M059J (cell line): Measurements from ENCODE around the gene ALKBH3. TPM values are rescaled to one million over a fixed set of nuclear protein-coding genes. Genes with fewer than 3 reads are reported as not detected.

Experiments
- DNase-seq: peaks from one replicate; pipeline ENCODE4 v3.0.0-alpha.2; 2012; ENCODE audit warnings: low read depth
- total RNA-seq: library from RNA; depleted of rRNA; stranded (reverse); fragments of >200 nt; shearing (Covaris generic); gene quantifications from 2 replicates; pipeline ENCODE4 v1.2.3, GENCODE V29; 2014

ALKBH3 gene
- total RNA-seq, 1 experiment from 2014 or later, result 67.3 TPM

DNA sequence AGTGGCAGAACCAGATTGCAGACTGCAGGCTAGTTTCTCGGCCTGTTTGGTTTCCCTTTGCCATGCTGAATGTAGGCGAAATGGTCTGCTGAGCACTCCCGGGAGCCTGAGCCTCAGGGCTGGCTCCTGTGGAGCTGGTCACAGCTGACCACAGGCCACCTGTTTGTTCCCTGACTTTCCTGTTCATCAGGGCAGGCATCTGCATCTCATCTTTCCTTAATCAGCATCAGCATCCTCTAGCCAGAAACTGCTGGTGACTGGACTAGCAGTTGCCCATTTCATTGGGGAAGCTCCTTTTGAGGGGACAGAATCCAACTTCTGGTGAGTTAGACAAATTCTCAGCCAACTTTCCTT, 41.6 kb downstream of the ALKBH3 start:
- no peak for DNase-seq

DNA sequence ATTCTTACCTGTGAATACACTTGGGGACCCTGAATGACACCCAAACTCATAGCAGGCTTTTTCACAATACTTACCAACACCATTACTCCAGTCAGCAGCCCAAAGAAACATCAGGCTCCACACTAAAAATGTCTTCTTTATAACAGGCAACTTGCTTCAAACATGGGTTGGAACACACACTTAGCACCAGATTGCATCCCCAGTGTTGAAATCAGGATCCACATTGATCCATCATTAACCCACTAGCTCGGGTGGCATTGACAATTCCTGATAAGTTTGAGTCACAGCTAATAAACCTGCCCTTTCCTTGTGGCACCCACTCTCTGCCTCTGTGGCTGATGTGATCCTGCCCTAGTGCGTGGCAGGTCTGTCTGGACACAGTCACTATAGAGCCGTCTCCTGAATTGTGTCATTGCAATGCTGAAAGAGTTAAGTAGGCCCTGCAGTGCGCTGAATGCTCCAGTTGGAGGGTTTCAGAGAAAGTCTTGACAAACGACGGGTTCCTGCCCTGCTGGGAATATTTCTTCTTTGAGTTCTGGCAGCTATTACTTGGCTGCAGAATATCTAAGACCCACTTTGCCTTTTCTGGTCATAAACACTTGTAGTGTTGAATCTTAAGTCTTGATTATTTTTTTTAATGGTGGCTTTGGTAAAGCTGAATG, 42.2 kb downstream of the ALKBH3 start:
- DNase-seq, result no peak

DNA sequence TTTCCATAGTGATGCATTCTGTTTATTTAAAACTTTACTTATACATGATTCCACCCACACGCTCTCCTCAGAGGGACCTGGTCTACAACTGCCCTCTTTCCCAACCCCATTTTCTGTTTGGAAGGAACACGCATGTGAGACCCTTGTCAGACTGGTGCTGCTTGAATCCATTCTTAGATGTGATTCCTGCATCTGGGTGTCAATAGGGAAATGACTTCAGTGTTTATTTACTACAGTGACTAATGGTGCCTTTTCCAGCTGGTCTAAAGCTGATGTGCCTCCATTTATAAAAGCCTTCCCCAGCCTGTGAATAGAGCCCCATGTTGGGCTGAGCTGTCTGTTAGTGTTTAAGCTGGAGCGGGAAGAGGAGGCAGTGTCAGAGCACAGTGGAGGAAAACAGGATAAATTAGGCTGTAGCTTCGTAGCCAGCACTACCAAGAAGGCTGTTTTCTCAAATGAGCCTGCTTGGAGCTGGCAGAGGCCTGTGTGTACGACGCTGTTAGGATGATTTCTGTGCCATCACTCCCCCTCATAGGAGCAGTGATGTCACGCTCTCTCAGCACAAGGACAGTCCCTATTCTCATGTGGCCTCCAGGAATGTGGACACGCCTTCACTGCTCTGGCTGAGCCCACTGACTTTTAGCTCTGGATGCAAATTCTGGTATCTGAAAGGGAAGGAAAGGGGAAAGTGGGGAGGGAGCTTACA, 42.9 kb downstream of the ALKBH3 start:
- peak; percentile 54 for DNase-seq

GRCh38 chr11:43924112-43924855, 43.7 kb downstream of the ALKBH3 start:
- DNase-seq, result no peak

DNA sequence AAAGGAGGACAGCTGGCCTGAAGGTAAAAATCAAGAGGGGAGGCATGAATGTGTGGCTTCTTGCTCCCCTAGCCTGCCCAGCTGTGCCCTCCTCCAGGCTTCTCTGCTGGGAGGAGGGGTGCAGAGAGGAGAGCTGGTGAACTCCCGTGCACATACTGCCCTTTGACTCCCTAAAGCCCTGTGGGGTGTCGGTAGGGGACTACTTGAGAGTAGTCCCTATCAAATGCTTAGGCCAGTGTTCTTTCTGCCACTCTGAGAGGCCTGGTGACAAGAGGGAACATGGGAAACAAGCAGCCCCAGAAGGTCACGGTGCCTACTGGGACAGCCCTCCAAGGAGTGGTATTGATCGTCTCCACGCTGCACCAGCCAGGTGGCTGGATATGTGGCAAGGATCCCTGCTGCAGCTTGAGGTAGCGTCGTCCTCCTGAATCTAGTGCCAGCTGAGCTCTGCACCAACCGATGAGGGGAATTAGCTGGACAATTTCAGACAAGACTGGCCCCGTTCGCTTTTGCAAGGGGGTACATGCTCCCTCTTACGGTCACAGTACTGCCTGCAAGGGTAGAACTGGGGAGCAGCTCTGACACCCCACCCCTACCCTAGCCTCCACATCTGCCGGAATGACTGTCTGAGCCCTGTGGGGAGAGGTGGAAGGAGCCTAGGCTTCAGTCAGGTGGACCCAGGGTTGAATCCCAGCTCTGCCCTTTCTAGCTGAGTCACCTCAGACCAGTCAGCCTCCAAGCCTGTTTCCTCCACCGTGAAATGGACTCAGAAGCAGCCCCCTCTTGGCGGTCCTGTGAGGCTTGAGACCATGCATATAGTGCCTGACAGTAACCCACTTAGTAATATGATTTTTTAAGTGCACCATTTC, 44.7 kb downstream of the ALKBH3 start:
- DNase-seq, result no peak

GRCh38 chr11:43925932-43926505, 45.4 kb downstream of the ALKBH3 start:
- DNase-seq, result no peak

- DNase-seq, result no peak
These were observed 46.4 kb downstream of the ALKBH3 start for GRCh38 chr11:43927070-43927469.

GRCh38 chr11:43927925-43928707, 47.5 kb downstream of the ALKBH3 start:
- no peak for DNase-seq

- DNase-seq, result no peak
These were observed 48.1 kb downstream of the ALKBH3 start for GRCh38 chr11:43928721-43929120.

DNA sequence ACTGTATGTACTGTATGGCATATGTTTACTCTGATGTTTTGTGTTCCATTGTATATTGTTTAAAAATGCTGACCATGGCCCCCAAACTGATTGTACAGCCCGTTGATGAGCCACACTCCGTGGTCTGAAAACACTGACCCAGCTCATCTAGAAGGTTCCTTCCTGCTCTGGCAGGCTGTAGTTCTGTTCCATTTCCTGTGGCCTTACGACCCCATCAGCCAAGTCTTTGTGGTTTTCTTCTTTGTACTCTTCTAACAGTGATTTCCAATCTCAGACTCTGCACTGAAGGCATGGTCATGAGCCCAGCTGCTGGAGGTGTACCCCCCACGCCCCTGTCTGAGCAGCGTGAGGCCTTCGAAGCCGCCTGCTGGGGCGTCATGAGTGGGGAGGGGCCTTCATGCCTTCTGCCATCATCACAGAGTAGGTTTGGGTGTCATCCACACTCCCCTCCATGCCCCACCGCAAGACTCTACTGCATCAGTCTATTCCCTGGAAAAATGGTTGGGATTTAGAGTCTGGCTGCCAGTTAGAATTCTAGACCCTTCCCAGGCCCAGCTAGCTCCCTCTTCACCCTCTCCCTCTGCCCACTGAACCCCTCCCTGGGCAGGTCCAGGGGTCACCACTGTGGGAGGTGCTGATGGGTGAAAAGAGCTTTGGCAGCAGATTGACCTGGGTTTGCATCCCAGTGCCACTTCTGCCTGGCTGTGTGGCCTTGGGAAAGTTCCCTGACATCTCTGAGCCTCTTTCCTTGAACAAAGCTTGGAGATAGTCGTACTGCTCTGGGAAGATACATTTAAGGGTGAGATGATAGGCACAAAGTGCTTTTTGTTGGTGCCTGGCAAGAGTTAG, 50.5 kb downstream of the ALKBH3 start:
- peak; percentile 53 for DNase-seq

DNA sequence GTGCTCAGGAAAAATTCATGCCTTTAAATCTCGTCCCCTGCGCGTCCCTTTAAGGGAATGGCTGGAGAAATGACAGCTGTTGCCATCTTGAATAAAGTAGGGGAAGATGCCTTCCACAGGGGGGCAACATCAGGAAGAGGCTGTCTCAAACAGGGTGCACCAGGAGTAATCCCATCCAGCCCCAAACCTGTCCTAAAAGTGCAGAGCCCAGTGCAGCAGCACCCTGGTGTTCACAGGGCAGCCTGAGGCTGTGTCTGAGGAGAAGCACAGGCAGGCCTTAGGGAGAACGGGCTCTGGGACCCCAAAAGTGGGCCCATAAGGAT, 51.0 kb downstream of the ALKBH3 start:
- DNase-seq, result no peak

DNA sequence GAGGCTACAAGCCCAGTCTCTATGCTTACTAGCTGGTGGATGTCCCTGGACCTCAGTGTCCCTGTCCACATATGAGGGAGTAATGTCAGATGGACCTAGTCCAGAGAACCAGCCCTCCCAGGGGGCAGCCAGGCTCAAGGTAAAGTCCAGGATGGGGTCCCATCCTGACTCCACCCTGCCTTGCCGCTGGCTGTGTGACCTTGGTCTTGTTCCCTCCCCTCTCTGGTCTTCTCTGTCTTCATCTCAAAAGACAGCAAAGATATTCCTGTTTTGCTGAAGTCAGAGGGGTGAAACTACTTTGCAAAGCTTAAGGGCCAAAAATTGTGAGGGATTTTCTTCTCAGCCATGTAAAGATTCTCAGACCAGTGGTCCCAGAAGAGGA, 52.6 kb downstream of the ALKBH3 start:
- no peak for DNase-seq

- peak; percentile 49 for DNase-seq
These were observed 53.2 kb downstream of the ALKBH3 start for GRCh38 chr11:43933608-43934551.

DNA sequence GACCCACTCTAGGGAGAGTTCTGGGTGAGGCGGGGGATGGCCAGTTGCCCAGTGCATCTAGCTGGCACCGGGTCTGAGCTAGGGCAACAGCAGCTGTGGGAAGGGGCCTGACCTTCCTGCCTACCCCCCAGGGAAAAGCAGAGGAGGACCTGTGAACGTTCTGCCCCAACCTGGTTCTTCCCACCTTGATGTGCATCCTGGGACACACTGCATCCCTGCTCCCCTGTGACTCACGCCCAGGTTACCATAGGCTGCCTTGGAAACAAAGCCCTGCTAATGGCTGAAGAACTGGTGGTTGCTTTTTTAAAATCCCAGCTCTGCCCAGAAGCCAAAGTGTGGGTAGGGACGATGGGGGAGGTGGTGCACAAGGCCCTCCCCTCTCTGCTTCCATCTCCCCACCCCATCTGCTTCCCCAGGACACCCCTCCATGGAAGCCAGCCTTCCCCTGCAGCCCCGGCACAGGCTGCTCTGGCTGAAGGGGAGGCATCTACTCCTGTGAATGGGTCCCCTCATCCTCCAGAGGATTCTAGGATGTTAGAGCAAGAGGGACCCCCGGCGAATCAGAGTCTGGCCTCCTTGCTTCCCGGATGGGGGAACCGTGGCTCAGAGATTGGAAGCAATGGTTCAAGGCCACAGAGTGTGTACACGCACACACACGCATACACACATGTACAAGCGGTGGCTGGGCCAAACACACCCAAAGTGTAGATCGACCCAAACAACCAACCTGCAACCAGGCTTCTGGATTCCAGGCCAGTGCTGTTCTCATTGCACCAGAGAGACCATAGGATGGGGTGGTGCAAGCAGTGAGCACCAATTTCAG, 54.2 kb downstream of the ALKBH3 start:
- DNase-seq, result peak; percentile 38

DNA sequence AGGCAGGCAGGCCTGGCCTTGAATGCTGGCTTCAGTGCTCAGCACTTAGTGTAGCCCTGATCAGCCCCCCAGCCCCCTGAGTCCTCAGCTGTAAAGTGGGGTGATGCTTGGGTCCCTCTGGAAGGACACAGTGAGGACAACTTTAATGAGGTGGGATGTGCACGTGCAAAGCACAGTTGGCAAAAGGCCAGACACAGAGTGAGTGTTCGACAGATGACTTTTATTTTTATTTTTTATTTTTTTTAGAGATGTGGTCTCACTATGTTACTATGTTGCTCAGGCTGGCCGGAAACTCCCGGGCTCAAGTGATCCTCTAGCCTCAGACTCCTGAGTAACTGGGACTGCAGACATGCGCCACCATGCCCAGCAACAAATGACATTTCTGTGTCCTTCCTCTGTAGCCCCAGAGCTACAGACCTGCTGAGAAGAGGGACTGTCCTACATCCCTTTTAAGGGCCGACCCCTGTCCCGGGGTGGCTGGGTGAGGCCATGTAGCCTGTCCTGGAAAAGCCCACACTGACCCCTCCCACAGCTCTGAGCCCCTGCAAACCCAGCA, 54.9 kb downstream of the ALKBH3 start:
- DNase-seq, result no peak

- peak; percentile 62 for DNase-seq
These were observed 55.4 kb downstream of the ALKBH3 start for GRCh38 chr11:43936076-43936475.
